H9 (cell line): Measurements from ENCODE around the gene PXDC1. TPM values are rescaled to one million over a fixed set of nuclear protein-coding genes. Genes with fewer than 3 reads are reported as not detected.

Experiments used
- DNase-seq: peaks from one replicate; pipeline ENCODE4 v3.0.0-alpha.2; 2017
- H2AFZ ChIP-seq: one replicate; pipeline ENCODE4 v1.6.1; 2013; ENCODE audit warnings: mild to moderate bottlenecking, low read length, control low read depth, moderate library complexity
- H2AK5ac ChIP-seq: 2 replicates; pipeline ENCODE4 v1.6.1; 2013; ENCODE audit warnings: low read length, control low read depth, mixed read lengths; ENCODE audit not compliant: insufficient read length
- H2BK120ac ChIP-seq: one replicate; pipeline ENCODE4 v1.6.1; 2013; ENCODE audit warnings: low read depth, mild to moderate bottlenecking, low read length, control low read depth, inconsistent platforms; ENCODE audit not compliant: poor library complexity, severe bottlenecking
- H2BK12ac ChIP-seq: 2 replicates; pipeline ENCODE4 v1.6.1; 2013; ENCODE audit warnings: low read length, control low read depth, mixed read lengths, low read depth; ENCODE audit not compliant: insufficient read length
- H2BK15ac ChIP-seq: 2 replicates; pipeline ENCODE4 v1.6.1; 2013; ENCODE audit warnings: low read depth, low read length, control low read depth
- H2BK20ac ChIP-seq: one replicate; pipeline ENCODE4 v1.6.1; 2013; ENCODE audit warnings: low read depth, mild to moderate bottlenecking, low read length, control low read depth, inconsistent platforms; ENCODE audit not compliant: poor library complexity, severe bottlenecking
- H2BK5ac ChIP-seq: 2 replicates; pipeline ENCODE4 v1.6.1; 2013; ENCODE audit warnings: low read length, control low read depth, mixed read lengths; ENCODE audit not compliant: insufficient read length
- H3K14ac ChIP-seq: 2 replicates; pipeline ENCODE4 v1.6.1; 2013; ENCODE audit warnings: low read length, control low read depth; ENCODE audit not compliant: insufficient read depth
- H3K18ac ChIP-seq: 2 replicates; pipeline ENCODE4 v1.6.1; 2013; ENCODE audit warnings: low read depth, mild to moderate bottlenecking, mixed read lengths, low read length, control low read depth; ENCODE audit not compliant: insufficient read length
- H3K23ac ChIP-seq: 2 replicates; pipeline ENCODE4 v1.6.1; 2013; ENCODE audit warnings: low read length, control low read depth, mixed read lengths, low read depth; ENCODE audit not compliant: insufficient read length
- H3K23me2 ChIP-seq: 2 replicates; pipeline ENCODE4 v1.6.1; 2013; ENCODE audit warnings: low read depth, mild to moderate bottlenecking, mixed read lengths, low read length, control low read depth; ENCODE audit not compliant: insufficient read length, poor library complexity, severe bottlenecking
- H3K27ac ChIP-seq: 2 replicates; pipeline ENCODE4 v1.5.1; 2013; ENCODE audit warnings: low read length, control low read depth, mixed read lengths, low read depth; ENCODE audit not compliant: insufficient read length
- H3K27me3 ChIP-seq: 2 replicates; pipeline ENCODE4 v1.6.1; 2013; ENCODE audit warnings: low read length, control low read depth, inconsistent platforms; ENCODE audit not compliant: insufficient read depth
- H3K4ac ChIP-seq: 2 replicates; pipeline ENCODE4 v1.6.1; 2013; ENCODE audit warnings: low read depth, mild to moderate bottlenecking, control low read depth, inconsistent platforms, low read length, moderate library complexity
- H3K4me1 ChIP-seq: 2 replicates; pipeline ENCODE4 v1.6.1; 2013; ENCODE audit warnings: low read length, control low read depth, inconsistent platforms; ENCODE audit not compliant: insufficient read depth
- H3K4me2 ChIP-seq: 2 replicates; pipeline ENCODE4 v1.6.1; 2013; ENCODE audit warnings: low read length, control low read depth, mixed read lengths; ENCODE audit not compliant: insufficient read length, insufficient read depth
- H3K56ac ChIP-seq: 2 replicates; pipeline ENCODE4 v1.6.1; 2013; ENCODE audit warnings: low read depth, mild to moderate bottlenecking, mixed read lengths, low read length, control low read depth; ENCODE audit not compliant: insufficient read length
- H3K79me1 ChIP-seq: 2 replicates; pipeline ENCODE4 v1.6.1; 2013; ENCODE audit warnings: low read depth, mild to moderate bottlenecking, moderate library complexity, low read length, control low read depth, inconsistent platforms; ENCODE audit not compliant: insufficient read depth, poor library complexity, severe bottlenecking
- H3K79me2 ChIP-seq: 2 replicates; pipeline ENCODE4 v1.6.1; 2013; ENCODE audit warnings: low read length, control low read depth, inconsistent platforms; ENCODE audit not compliant: insufficient read depth
- H3K9ac ChIP-seq: 2 replicates; pipeline ENCODE4 v1.6.1; 2013; ENCODE audit warnings: low read length, control low read depth, mixed read lengths; ENCODE audit not compliant: insufficient read length; ENCODE audit errors: extremely low read depth
- H3K9me3 ChIP-seq: one replicate; pipeline ENCODE4 v1.6.1; 2013; ENCODE audit warnings: low read depth, low read length, inconsistent platforms; ENCODE audit not compliant: control insufficient read depth
- H3T11ph ChIP-seq: one replicate; pipeline ENCODE4 v1.6.1; 2013; ENCODE audit warnings: mild to moderate bottlenecking, low read length, control low read depth, inconsistent platforms
- H4K20me1 ChIP-seq: one replicate; pipeline ENCODE4 v1.6.1; 2013; ENCODE audit not compliant: control insufficient read depth, insufficient read length, insufficient read depth
- H4K5ac ChIP-seq: 2 replicates; pipeline ENCODE4 v1.6.1; 2013; ENCODE audit warnings: low read depth, mild to moderate bottlenecking, mixed read lengths, low read length, control low read depth; ENCODE audit not compliant: insufficient read length
- H4K8ac ChIP-seq: replicated peaks from 2 replicates; pipeline ENCODE4 v1.6.1; 2013; ENCODE audit warnings: low read length, control low read depth, mixed read lengths, low read depth; ENCODE audit not compliant: insufficient read length
- H4K91ac ChIP-seq: 2 replicates; pipeline ENCODE4 v1.6.1; 2013; ENCODE audit warnings: low read depth, mild to moderate bottlenecking, moderate library complexity, mixed read lengths, low read length, control low read depth; ENCODE audit not compliant: insufficient read length
- H3K27ac Mint-ChIP-seq, 3 experiments: 2 replicates in 2 of 3; 3 replicates in 1 of 3; pipeline ENCODE4 v1.8.0; 2020 to 2021; ENCODE audit warnings: mixed read lengths in 3 of 3, mild to moderate bottlenecking in 1 of 3, moderate library complexity in 1 of 3
- H3K27me3 Mint-ChIP-seq: 2 replicates; pipeline ENCODE4 v1.8.0; 2021; ENCODE audit warnings: low read depth, mild to moderate bottlenecking, moderate library complexity, mixed read lengths
- H3K36me3 Mint-ChIP-seq, 3 experiments: 2 replicates in 2 of 3; 3 replicates in 1 of 3; pipeline ENCODE4 v1.8.0; 2020 to 2021; ENCODE audit warnings: low read depth in 3 of 3, mixed read lengths in 3 of 3; ENCODE audit not compliant: insufficient read depth in 1 of 3
- H3K4me1 Mint-ChIP-seq, 2 experiments: 2 replicates each; pipeline ENCODE4 v1.8.0; 2020; ENCODE audit warnings: mixed read lengths in 2 of 2
- H3K4me3 Mint-ChIP-seq, 2 experiments: 2 replicates in 1 of 2; 3 replicates in 1 of 2; pipeline ENCODE4 v1.8.0; 2020 to 2021; ENCODE audit warnings: mild to moderate bottlenecking in 2 of 2, mixed read lengths in 2 of 2, moderate library complexity in 1 of 2
- H3K9me3 Mint-ChIP-seq, 2 experiments: 2 replicates in 1 of 2; 3 replicates in 1 of 2; pipeline ENCODE4 v1.8.0; 2020; ENCODE audit warnings: mild to moderate bottlenecking in 2 of 2, mixed read lengths in 2 of 2, moderate library complexity in 1 of 2
- WGBS: extraction: QIAGEN DNeasy Blood & Tissue Kit; methylation state at CpG from one replicate; pipeline ENCODE4 v1.1.7; 2013; ENCODE audit warnings: missing lambda C conversion rate, low lambda C conversion rate, mixed read lengths; ENCODE audit not compliant: insufficient read length; ENCODE audit errors: extremely low coverage; 5-methylcytosine and 5-hydroxymethylcytosine counted together
- total RNA-seq: library from RNA; stranded (reverse); gene quantifications from 2 replicates; pipeline ENCODE4 v1.2.1, GENCODE V29; 2021
- TF ChIP-seq, protein P1 (sequence below): fragments of 200-600 bp; sonication (generic); conservative IDR thresholded peaks from 3 replicates; pipeline ENCODE4 v1.8.0; 2021; ENCODE audit warnings: antibody characterized with exemption, mild to moderate bottlenecking

PXDC1 gene
- total RNA-seq, 1 experiment from 2014 or later = 3.1 TPM

DNA sequence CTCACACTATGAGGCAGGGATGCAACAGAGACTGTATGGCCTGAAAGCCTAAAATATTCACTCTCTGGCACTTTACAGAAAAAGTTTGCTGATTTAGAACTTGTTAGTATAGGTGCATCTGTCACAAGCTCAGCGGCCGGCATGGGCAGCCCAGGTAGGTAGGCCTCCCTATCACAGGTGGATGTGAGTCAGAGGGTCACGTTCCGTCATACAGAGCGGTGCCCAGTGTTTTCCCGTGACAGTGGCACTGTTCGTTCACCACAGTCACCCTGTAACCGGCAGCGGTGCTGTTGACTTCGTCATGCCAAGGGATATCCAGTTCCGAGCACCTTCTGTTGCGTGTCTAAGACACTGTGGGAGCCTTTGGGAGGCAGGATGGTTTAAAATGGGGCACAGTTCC, 32.9 kb upstream of the PXDC1 start:
- Histone ChIP-seq H3K27ac (no peak overlapping the region), H3K9me3 (no peaks in the 10 kb centered on the region), H4K20me1 (no peaks in the 10 kb centered on the region), H4K91ac (no peak overlapping the region), H3K56ac (no peak overlapping the region), H2BK12ac (no peak overlapping the region), H3K4me1 (no peaks in the 10 kb centered on the region), H3T11ph (no peak overlapping the region), H2BK20ac (no peak overlapping the region), H2BK5ac (no peak overlapping the region), H3K79me1 (no peaks in the 10 kb centered on the region), H2AK5ac (no peak overlapping the region), H3K4ac (no peak overlapping the region), H2BK120ac (no peak overlapping the region), H2AFZ (no peak overlapping the region), H4K8ac (no peak overlapping the region), H3K23me2 (no peaks in the 10 kb centered on the region), H3K79me2 (no peaks in the 10 kb centered on the region), H3K27me3 (no peaks in the 10 kb centered on the region), H3K14ac (no peak overlapping the region; the same call in 1 of the 2 replicates), H3K18ac (no peak overlapping the region), H3K9ac (no peak overlapping the region), H4K5ac (no peak overlapping the region), H2BK15ac (no peak overlapping the region), H3K23ac (no peak overlapping the region), H3K4me2 (no peak overlapping the region)
- no peak overlapping the region for H3K27ac Mint-ChIP-seq
- DNase-seq = no peak
- WGBS = no CpG with 5 or more reads among the region's 12 CpGs
- no peaks in the 10 kb centered on the region for H3K4me1 Mint-ChIP-seq
- TF ChIP-seq, protein P1, sequence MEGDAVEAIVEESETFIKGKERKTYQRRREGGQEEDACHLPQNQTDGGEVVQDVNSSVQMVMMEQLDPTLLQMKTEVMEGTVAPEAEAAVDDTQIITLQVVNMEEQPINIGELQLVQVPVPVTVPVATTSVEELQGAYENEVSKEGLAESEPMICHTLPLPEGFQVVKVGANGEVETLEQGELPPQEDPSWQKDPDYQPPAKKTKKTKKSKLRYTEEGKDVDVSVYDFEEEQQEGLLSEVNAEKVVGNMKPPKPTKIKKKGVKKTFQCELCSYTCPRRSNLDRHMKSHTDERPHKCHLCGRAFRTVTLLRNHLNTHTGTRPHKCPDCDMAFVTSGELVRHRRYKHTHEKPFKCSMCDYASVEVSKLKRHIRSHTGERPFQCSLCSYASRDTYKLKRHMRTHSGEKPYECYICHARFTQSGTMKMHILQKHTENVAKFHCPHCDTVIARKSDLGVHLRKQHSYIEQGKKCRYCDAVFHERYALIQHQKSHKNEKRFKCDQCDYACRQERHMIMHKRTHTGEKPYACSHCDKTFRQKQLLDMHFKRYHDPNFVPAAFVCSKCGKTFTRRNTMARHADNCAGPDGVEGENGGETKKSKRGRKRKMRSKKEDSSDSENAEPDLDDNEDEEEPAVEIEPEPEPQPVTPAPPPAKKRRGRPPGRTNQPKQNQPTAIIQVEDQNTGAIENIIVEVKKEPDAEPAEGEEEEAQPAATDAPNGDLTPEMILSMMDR = no peak
- no peak overlapping the region for H3K4me3 Mint-ChIP-seq
- no peaks in the 10 kb centered on the region for H3K9me3 Mint-ChIP-seq
- H3K27me3 Mint-ChIP-seq = peaks cover 5% of the 10 kb centered on the region
- no peaks in the 10 kb centered on the region for H3K36me3 Mint-ChIP-seq
